Neural cell (in vitro differentiated cells): ENCODE results near the gene COG5.

ENCODE experiments used
- CTCF ChIP-seq: fragments of 450-650 bp; IDR thresholded peaks from 2 replicates; pipeline ENCODE4 v1.5.1; 2014; ENCODE audit warnings: antibody characterized with exemption, mild to moderate bottlenecking, moderate library complexity; ENCODE audit not compliant: poor library complexity, severe bottlenecking
- EP300 ChIP-seq: fragments of 450-650 bp; conservative IDR thresholded peaks from 2 replicates; pipeline ENCODE4 v1.6.1; 2014; ENCODE audit warnings: antibody characterized with exemption, mild to moderate bottlenecking, moderate library complexity; ENCODE audit not compliant: poor library complexity, severe bottlenecking
- RAD21 ChIP-seq: fragments of 450-650 bp; conservative IDR thresholded peaks from 2 replicates; pipeline ENCODE4 v1.6.1; 2014; ENCODE audit warnings: antibody characterized with exemption, mild to moderate bottlenecking, moderate library complexity

GRCh38 chr7:107600816-107601215 lies 37.1 kb upstream of the COG5 start:
- TF ChIP-seq CTCF (no peak), EP300 (no peak), RAD21 (no peak)
